Activated T-cell treated with anti-CD3 and anti-CD28 coated beads, Interleukin-2, amount 50 U/mL, for 72 hours (primary cell): Measurements from ENCODE around the gene FZR1. TPM values are rescaled to one million over a fixed set of nuclear protein-coding genes. Genes with fewer than 3 reads are reported as not detected.
"Not testable (repeated sequence)": the region's sequence is repeated elsewhere in the genome, so short reads cannot be mapped to it uniquely, and the experiment has no call there.

Experiments
- ATAC-seq, 2 donors: fragments of 150-1000 bp; cut with Tn5 transposase; replicated peaks in 1 of 2; 2 replicates each; pipeline ENCODE4 v1.10.0; 2021; ENCODE audit warnings: moderate library complexity in 2 of 2, mild to moderate bottlenecking in 1 of 2
- DNase-seq, 2 donors: peaks; one replicate each; pipeline ENCODE4 v3.0.0; 2021 to 2022; ENCODE audit warnings: mixed read lengths in 1 of 2
- H3K27ac Mint-ChIP-seq: one replicate; pipeline ENCODE4 v1.8.0; 2022; ENCODE audit warnings: mild to moderate bottlenecking, moderate library complexity, mixed read lengths
- H3K27me3 Mint-ChIP-seq: one replicate; pipeline ENCODE4 v1.8.0; 2022; ENCODE audit warnings: low read depth, mixed read lengths
- H3K36me3 Mint-ChIP-seq, 2 donors: one replicate each; pipeline ENCODE4 v1.8.0; 2022; ENCODE audit warnings: mixed read lengths in 2 of 2, mild to moderate bottlenecking in 1 of 2; ENCODE audit not compliant: insufficient read depth in 2 of 2
- H3K4me1 Mint-ChIP-seq: one replicate; pipeline ENCODE4 v1.8.0; 2022; ENCODE audit warnings: low read depth, mixed read lengths
- H3K4me3 Mint-ChIP-seq, 2 donors: one replicate each; pipeline ENCODE4 v1.8.0; 2022; ENCODE audit warnings: mild to moderate bottlenecking in 2 of 2, mixed read lengths in 2 of 2, moderate library complexity in 2 of 2
- H3K9me3 Mint-ChIP-seq, 2 donors: one replicate each; pipeline ENCODE4 v1.8.0; 2022; ENCODE audit warnings: mixed read lengths in 2 of 2
- total RNA-seq, 2 donors: library from RNA; stranded (reverse); gene quantifications; one replicate each; pipeline ENCODE4 v1.2.3, GENCODE V29; 2022

Gene FZR1
- total RNA-seq, 2 donors from 2014 or later = 66.2 to 85.9 TPM

DNA sequence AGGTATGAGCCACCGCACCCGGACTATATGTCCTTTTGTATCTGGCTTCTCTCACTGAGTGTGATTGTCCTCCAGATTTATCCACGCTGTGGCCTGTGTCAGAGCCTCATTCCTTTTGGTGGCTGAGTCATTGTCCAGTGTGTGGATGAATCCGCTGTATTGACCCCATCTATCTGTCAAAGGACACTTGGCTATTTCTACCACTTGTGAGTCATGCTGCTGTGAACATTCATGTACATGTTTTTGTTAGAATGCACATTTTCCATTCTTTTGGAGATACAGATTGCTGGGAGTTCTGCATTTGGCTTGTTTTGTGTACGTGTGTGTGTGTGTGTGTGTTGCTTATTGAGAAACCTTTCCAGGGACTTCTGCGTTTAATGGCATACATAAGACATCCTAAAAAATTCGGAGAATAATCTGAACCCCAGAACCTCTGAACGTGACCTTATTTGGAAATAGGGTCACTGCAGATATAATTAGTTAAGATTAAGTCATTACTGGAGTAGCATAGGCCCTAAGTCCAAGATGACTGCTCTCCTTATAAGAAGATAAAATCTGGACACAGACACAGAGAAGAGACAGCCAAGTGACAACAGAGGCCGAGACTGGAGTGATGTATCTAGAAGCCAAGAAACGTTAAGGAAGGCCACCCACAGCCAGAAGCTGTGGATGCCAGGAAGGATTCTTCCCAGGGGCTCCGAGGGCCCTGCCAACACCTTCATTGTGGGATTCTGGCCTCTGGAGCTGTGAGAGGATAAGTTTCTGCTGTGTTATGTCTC is 74.2 kb downstream of the FZR1 start:
- ATAC-seq = no peak

GRCh38 chr19:3581792-3582191 is 75.7 kb downstream of the FZR1 start:
- H3K36me3 Mint-ChIP-seq, H3K4me1 Mint-ChIP-seq, DNase-seq, H3K4me3 Mint-ChIP-seq, H3K27ac Mint-ChIP-seq, H3K27me3 Mint-ChIP-seq, H3K9me3 Mint-ChIP-seq, ATAC-seq: not testable (repeated sequence)

More for the DNA sequence above, 74.2 kb downstream of the FZR1 start:
- Mint-ChIP-seq H3K27ac (no peak overlapping the region), H3K9me3 (no peaks in the 10 kb centered on the region), H3K4me3 (no peak overlapping the region), H3K4me1 (no peaks in the 10 kb centered on the region), H3K27me3 (no peaks in the 10 kb centered on the region), H3K36me3 (peaks cover 0 to 2% of the 10 kb centered on the region in 2 donors)
- DNase-seq = no peak

DNA sequence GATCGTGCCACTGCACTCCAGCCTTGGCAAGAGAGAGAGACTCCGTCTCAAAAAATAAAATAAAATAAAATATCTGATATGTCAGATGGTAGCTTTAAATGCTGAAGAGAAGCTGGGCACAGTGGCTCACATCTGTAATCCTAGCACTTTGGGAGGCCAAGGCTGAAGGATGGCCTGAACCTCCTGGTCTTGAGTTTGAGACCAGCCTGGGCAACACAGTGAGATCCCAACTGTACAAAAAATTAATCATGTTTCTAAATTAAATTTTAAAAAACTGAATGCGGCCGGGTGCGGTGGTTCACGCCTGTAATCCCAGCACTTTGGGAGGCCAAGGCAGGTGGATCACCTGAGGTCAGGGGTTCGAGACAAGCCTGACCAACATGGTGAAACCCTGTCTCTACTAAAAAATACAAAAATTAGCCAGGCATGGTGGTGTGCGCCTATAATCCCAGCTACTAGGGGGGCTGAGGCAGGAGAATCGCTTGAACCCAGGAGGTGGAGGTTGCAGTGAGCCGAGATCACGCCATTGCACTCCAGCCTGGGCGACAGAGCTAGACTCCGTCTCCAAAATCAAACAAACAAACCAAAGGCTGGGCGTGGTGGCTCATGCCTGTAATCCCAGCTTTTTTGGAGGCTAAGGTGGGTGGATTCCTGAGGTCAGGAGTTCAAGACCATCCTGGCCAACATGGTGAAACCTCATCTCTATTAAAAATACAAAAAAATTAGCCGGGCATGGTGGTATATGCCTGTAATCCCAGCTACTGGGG is 78.1 kb downstream of the FZR1 start:
- not testable (repeated sequence) for H3K27me3 Mint-ChIP-seq, H3K27ac Mint-ChIP-seq

DNA sequence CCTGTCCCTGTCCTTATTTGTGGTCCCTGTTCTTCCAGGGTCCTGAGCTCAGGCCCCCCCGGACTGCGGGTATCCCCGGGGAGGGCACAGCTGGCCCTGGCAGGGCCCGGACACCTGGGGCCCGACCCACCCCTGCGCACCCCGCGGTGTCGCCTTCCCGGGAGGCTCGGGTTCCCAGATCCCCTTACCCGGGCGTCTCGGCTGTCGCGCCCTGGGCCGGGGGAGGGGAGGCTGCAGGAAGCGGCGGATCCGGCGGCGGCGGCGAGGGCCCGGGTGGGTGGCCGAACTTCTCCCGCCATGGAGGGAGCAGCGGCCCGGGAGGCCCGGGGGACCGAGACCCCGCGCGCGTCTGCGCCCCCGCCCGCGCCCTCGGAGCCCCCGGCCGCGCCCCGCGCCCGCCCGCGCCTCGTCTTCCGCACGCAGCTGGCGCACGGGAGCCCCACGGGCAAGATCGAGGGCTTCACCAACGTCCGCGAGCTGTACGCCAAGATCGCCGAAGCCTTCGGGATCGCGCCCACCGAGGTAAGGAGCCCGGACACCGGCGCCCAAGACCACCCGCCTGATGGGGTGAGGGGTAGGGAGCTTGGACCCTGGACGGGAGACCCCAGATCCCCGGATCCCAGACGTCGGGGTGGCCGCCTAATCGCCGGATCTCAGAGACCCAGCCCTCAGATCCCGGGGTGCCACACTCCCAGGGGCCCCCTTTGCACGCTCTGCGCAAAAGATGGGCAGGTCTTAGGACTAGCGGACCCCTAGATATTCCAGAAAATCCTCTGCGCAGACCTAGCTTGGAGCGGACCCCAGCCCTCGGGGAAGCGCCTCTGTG is 79.4 kb downstream of the FZR1 start, which contains the start of gene GIPC3:
GIPC3 (plus strand) TSS at position 178 of the 826 bp plus-strand sequence; CDS start at position 298, 120 bp downstream.
- H3K27ac Mint-ChIP-seq = no peak within 1 kb of the TSS
- H3K4me1 Mint-ChIP-seq = no peaks in the 10 kb centered on the region
- ATAC-seq (peak; percentile 44 to 46), DNase-seq (peak in 1 of 2 donors; percentile 29)
- no peaks in the 10 kb centered on the region for H3K27me3 Mint-ChIP-seq
- H3K36me3 Mint-ChIP-seq = no peaks in the 10 kb centered on the region
- H3K4me3 Mint-ChIP-seq = peak within 1 kb of the TSS; percentile 32 to 60
- no peaks in the 10 kb centered on the region for H3K9me3 Mint-ChIP-seq

More for the DNA sequence above, 78.1 kb downstream of the FZR1 start:
- H3K36me3 Mint-ChIP-seq, ATAC-seq, DNase-seq, H3K4me1 Mint-ChIP-seq, H3K9me3 Mint-ChIP-seq: not testable (repeated sequence)
- peak overlapping the region in 1 of 2 donors; percentile 29 for H3K4me3 Mint-ChIP-seq

DNA sequence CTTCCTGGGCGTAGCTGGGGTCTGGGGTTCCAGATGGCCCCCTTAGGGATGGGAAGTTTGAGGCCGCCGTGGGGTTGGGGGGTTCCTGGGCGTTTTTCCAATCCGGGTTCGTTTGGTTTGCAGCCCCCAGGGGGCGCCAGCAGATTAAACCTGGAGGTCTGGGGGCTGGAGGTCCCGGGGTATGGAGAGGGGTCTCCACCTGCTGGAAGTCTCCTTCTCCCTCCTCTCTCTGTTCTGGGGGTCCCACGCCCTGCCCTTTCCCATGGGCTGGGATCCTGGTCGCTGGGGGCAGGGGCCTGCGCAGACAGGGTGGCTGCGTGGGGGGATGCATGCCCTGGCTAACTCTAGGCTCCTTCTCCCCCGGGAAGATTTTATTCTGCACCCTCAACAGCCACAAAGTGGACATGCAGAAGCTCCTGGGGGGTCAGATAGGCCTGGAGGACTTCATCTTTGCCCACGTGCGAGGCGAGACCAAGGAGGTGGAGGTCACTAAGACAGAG is 80.1 kb downstream of the FZR1 start:
- DNase-seq = peak; percentile 46 to 55
- H3K36me3 Mint-ChIP-seq = no peaks in the 10 kb centered on the region
- H3K27ac Mint-ChIP-seq = no peak overlapping the region
- no peaks in the 10 kb centered on the region for H3K27me3 Mint-ChIP-seq
- ATAC-seq = peak; percentile 39 to 47
- H3K9me3 Mint-ChIP-seq = no peaks in the 10 kb centered on the region
- H3K4me3 Mint-ChIP-seq = peak overlapping the region; percentile 32 to 60
- H3K4me1 Mint-ChIP-seq = no peaks in the 10 kb centered on the region

GRCh38 chr19:3586707-3587346 is 80.7 kb downstream of the FZR1 start:
- Mint-ChIP-seq H3K36me3 (no peaks in the 10 kb centered on the region), H3K4me1 (no peaks in the 10 kb centered on the region), H3K9me3 (no peaks in the 10 kb centered on the region), H3K4me3 (no peak overlapping the region), H3K27ac (no peak overlapping the region), H3K27me3 (no peaks in the 10 kb centered on the region)
- DNase-seq (no peak), ATAC-seq (no peak)

Other genes with a start within 250 kb of the FZR1 start
- 10 to 100 TPM; 19.8 to 24.8 TPM for gene NFIC, start 139.7 kb upstream of the FZR1 start, total RNA-seq
- gene SMIM24, start 25.8 kb upstream of the FZR1 start, total RNA-seq = under 1 TPM; 0.62 to 0.88 TPM
- not detected for gene SMIM44, start 22.9 kb upstream of the FZR1 start, total RNA-seq
- 10 to 100 TPM; 12.3 to 13.5 TPM for gene DOHH, start 5.6 kb upstream of the FZR1 start, total RNA-seq
- 10 to 100 TPM in 1 of 2 donors, 1 to 10 TPM in 1; 4.6 to 10.7 TPM for gene TEKTIP1, start 32.9 kb downstream of the FZR1 start, total RNA-seq
- gene MFSD12, start 51.3 kb downstream of the FZR1 start, total RNA-seq = 10 to 100 TPM; 50.8 to 69.9 TPM
- gene HMG20B, start 66.6 kb downstream of the FZR1 start, total RNA-seq = 10 to 100 TPM; 68.9 to 78.3 TPM
- 1 to 10 TPM in 1 of 2 donors, under 1 TPM in 1; 0.65 to 1.1 TPM for gene GIPC3, start 79.2 kb downstream of the FZR1 start, total RNA-seq
- gene TBXA2R, start 100.6 kb downstream of the FZR1 start, total RNA-seq = 1 to 10 TPM; 1.5 to 2.9 TPM
- 10 to 100 TPM; 24.4 to 31.2 TPM for gene CACTIN, start 120.5 kb downstream of the FZR1 start, total RNA-seq
- 10 to 100 TPM; 16.0 to 21.0 TPM for gene PIP5K1C, start 194.2 kb downstream of the FZR1 start, total RNA-seq
- 1 to 10 TPM; 1.7 to 5.8 TPM for gene TJP3, start 202.1 kb downstream of the FZR1 start, total RNA-seq